GM18526 (cell line): ENCODE results near the gene MARCHF10.

Source experiments
- POLR2A ChIP-seq: IDR thresholded peaks from 3 replicates; pipeline ENCODE4 v1.6.1; 2011; ENCODE audit not compliant: insufficient read length; ENCODE audit errors: extremely low read depth

MARCHF10 gene

DNA sequence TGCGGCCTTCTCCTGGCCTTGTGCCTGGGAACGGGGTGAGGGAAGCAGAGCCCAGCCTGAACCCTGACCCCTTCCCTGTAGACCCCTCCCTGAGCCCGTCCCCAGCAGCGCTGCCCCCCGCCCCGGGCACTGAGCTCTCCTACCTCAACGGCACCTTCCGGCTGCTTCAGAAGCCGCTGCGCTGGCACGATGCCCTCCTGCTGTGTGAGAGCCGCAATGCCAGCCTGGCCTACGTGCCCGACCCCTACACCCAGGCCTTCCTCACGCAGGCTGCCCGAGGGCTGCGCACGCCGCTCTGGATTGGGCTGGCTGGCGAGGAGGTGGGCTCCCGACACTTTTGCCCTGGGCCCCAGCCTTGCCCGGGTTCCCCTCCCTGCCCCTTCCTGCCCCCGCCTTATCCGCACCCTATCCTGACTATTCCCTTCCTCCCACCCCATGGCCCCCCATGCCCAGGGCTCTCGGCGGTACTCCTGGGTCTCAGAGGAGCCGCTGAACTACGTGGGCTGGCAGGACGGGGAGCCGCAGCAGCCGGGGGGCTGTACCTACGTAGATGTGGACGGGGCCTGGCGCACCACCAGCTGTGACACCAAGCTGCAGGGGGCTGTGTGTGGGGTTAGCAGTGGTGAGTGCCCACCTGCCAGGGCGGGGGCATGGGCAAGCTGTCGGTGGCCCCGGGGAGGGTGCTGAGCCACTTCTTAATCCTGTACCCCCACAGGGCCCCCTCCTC, 118.5 kb downstream of the MARCHF10 start:
- TF ChIP-seq POLR2A: no peak

DNA sequence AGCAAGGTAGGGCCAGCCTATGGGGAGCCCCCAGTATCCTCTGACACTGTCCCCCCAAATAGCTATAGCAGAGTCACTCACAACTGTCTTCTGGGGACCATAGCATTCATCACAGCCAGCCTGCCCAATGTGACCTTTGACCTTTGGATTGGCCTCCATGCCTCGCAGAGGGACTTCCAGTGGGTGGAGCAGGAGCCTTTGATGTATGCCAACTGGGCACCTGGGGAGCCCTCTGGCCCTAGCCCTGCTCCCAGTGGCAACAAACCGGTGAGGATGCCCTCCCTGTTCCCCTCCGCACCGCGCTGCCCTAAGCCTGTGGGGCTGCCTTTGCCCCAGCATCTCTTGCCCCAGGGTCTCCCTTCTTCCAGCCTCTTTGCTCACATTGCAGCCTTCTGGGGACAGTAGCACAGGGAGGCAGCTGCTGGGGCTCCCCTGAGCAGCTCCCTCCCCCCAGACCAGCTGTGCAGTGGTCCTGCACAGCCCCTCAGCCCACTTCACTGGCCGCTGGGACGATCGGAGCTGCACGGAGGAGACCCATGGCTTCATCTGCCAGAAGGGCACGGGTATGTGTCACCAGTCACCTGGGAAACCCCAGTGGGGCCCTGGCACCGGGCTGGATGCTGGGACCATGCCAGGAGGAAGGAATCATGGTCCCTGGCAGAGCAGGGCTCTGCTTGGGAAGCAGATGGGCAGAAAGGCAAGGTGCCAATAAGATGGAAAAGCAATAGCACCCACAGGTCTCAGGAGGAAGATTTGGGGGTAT, 119.5 kb downstream of the MARCHF10 start:
- TF ChIP-seq POLR2A: no peak

DNA sequence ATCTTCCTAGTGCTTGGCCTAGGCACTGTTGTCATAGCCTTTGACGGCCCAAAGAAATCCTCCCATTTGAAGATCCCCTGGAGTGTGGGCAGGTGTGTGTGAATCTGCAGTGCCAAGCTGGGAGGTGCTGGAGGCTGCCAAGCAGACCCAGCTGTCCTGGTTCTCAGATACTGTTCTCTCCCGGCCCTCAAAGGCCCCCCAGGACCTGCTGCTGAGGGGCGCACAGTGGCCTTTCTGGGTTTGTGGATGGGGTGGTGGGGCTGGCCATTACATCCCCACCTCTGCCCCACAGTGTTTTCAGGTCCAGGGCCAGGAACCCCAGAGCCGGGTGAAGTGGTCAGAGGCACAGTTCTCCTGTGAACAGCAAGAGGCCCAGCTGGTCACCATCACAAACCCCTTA, 120.1 kb downstream of the MARCHF10 start:
- no peak for TF ChIP-seq POLR2A

DNA sequence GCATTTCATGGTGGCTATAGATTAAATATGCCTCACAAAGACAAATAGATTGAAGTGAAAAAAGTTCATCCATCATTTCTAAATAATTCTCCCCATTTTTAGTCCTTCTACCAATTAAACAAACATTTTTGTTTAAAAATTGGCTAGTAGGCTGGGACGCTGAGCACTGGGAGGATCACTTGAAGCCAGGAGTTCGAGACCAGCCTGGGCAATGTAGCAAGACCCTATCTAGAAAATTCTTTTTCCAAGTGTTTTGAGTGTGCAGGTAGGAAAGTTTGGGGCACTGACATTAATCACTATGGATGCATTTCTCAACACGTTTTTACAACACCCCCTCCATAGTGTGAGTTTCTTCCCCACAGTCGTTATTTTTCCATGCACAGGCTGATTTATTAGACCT, 123.9 kb downstream of the MARCHF10 start:
- TF ChIP-seq POLR2A: no peak

DNA sequence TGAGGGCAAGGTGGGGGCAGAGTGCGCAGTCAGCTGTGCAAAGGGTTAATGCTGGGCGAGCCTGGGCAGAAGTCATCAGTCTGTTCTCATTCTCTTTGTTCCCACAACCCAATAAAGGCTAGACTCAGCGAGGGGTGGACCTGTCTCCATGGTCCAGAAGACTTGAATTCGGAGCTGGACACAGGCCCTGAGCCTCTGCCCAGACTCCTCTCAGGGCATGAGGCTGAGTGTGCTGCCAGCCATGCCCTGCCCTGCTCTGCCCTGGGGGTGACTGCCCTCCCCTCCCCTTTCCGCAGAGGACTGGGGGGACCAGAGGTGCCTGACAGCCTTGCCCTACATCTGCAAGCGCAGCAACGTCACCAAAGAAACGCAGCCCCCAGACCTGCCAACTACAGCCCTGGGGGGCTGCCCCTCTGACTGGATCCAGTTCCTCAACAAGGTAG, 126.2 kb downstream of the MARCHF10 start:
- no peak for TF ChIP-seq POLR2A

DNA sequence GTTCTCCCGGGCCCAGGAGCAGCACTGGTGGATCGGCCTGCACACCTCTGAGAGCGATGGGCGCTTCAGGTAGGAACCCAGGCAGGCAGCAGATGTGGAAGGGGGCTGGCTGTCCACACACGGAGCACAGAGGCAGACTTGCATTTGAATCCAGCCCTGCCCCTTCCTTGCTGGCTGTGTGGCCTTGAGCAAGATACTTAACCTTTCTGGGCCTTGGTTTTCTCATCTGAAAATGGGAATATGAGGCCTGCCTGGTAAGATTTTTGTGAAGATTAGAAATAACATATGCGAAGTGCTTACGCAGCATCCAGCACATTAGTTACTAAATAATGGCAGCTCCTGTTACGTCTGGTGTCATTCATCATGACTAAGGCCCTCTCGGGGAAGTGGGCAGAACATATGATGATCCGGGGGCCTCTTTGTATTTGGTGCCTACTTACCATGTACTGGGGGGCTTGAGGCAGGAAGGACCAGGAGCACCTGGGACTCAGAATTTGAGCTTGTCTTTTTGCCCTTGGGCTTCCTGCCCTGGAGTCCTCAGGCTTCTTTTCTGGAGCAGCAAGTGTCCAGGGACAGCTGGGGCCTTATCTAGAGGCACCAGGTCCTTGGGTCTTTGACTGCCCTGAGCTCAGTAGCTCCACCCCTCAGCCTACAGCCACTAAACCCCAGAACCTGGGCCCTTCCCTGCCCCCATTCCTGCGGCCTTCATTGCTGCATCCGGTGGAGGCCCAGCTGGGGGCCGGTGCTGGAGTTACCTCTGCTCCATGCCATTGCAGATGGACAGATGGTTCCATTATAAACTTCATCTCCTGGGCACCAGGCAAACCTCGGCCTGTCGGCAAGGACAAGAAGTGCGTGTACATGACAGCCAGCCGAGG, 126.8 kb downstream of the MARCHF10 start:
- TF ChIP-seq POLR2A: no peak

DNA sequence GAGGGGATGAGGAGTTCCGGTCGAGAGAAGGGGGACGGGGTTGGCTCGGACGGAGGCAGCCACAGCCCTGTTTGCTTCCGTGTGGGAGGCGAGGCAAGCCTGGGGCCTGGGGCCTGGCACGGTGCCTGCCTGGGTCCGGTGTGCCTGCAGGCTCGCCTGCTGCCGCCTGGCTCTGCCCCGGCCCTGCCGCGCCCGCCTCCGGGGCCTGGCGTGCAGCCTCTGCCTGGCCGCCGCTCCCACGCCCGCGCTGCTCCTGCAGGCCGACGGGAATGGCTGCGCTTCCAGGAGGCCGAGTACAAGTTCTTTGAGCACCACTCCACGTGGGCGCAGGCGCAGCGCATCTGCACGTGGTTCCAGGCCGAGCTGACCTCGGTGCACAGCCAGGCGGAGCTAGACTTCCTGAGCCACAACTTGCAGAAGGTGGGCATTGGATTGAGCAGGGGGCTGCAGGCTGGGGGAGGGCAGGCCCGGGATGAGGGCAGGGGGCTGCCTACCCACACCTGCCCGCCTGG, 127.5 kb downstream of the MARCHF10 start:
- TF ChIP-seq POLR2A: no peak

DNA sequence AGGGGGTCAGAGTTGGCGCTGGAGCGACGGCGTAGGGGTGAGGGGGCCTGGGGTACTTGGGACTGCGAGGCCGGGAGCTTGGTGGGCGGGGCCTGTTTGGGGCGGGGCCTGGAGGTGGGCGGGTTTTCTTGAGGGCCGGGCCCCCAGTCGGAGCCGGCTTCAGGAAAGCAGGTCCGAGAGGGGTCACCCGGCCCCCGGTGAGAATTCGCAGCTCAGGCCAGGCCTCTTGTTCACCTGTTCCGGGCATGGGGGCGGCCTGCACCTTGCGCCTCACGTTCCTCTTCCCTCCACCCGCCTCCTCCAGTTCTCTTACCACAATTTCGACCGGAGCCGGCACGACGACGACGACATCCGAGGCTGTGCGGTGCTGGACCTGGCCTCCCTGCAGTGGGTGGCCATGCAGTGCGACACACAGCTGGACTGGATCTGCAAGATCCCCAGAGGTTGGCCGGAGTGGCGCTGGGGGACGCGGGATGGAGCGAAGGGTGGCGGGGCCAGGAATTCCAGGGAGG, 128.2 kb downstream of the MARCHF10 start:
- no peak for TF ChIP-seq POLR2A

DNA sequence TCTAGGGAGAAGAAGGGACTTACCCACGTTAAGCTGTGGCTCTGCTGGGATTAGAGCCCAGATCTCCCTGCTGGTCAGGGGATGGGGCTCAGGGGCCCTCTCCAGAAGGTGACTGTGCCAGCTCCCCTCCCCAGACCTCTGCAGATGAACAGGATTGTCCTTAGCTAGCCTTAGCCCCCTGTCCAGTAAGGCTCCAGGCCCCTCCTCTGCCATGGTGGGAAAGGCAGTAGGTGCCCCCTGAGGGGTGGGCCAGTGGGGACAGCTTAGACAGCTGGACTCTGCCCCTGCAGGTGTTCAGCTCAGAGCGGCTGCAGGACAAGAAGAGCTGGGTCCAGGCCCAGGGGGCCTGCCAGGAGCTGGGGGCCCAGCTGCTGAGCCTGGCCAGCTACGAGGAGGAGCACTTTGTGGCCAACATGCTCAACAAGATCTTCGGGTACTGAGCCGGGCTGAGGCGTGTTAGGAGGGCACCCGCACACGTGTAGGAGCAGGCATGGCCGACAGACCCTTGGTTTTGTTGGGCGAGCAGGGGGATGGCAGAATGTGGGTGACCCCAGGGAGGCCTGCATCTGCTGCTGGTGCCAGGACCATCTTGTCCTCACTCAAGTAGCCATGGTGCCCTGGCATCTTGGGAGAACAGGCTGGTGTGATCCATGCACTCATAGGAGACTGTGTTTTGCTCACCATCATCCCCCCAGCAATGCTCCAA, 129.7 kb downstream of the MARCHF10 start:
- TF ChIP-seq POLR2A: no peak

DNA sequence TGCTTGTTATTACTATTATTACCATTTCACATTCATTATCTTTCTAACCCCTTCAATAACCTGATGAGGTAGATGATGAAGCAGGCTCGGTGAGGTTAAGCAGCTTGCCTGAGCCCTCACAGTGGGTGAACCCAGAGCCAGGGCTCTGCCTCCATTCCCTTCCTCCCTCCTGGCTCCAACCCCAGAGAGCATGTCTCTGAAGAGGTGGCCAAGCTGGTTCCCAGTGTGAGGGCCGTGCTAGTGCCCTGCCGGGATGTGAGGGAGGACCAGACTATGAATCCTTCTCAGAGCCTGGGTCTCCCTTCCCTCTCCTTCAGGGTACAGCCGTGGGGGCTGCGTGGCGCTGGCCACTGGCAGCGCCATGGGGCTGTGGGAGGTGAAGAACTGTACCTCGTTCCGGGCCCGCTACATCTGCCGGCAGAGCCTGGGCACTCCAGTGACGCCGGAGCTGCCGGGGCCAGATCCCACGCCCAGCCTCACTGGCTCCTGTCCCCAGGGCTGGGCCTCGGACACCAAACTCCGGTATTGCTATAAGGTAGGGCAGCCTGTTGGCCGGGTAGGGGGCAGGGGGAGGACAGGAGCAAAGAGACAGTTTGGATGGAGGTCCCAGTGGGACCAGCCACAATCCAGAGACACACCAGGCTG, 131.0 kb downstream of the MARCHF10 start:
- TF ChIP-seq POLR2A: no peak

DNA sequence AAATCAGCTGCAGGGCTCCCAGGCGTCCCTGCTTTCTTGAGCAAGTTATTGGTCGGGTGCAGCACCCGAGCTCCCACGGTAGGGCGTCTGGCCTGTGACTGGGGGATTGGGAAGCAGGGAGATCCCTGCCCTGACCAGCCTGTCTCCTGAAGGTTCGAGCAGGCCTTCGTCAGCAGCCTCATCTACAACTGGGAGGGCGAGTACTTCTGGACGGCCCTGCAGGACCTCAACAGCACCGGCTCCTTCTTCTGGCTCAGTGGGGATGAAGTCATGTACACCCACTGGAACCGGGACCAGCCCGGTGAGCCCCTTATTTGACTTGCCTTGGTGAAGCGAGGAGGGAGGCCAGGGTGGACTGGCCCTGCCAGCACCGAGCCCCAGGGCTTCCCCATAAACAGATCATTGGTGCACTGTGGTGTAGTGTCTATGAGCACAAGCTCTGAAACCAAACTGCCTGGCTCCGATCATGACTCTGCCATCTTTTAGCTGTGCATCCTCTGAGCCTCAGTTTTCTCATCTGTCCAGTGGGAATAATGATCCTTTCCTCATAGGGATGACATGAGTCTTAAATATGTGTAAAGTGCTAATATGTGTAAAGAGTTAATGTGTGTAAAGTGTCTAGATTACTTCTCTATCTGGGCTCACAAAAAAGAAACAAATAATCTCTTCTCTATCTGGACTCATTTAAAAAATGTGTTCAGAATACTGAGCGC, 131.7 kb downstream of the MARCHF10 start:
- TF ChIP-seq POLR2A: no peak

DNA sequence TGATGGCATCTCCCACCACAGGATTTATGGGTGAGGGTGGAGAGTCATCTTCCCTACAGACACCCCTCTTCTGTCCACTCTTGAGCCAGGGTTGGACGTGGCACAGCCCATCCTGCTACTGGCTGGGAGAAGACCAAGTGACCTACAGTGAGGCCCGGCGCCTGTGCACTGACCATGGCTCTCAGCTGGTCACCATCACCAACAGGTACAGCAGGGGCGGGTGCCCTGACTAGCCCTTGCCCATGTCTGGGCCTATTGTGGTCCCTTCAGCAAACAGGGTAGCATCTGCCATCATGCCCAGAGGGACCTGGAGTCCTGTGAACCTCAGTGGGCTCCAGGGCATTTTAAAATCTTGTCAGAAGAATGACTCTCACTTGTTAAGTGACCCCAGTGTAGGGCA, 132.4 kb downstream of the MARCHF10 start:
- no peak for TF ChIP-seq POLR2A

DNA sequence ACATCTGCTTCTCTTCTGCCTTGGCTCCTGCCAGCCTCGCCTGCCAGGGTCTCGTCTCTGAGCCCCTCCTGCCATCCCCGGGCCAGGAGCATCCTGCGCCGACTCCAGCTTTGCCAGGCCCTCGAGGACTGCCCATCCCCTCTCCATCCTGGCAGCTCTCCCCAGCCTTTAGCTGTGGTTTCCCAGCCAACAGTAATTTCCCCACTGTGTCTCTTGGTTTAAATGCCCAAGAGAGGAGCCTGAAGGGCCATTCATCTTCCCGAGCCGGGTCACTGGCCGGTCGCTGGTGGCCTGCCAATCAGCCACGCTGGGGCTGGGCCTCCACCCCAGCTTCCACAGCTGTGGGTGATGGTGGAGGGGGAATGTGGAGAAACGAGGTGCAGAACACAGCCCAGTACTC, 132.9 kb downstream of the MARCHF10 start:
- TF ChIP-seq POLR2A: no peak
